GM12878 (cell line): ENCODE results near the gene IFNE. TPM values are rescaled to one million over a fixed set of nuclear protein-coding genes. Genes with fewer than 3 reads are reported as not detected.

Experiments
- ATAC-seq: fragments of 200-7000 bp; cut with Tn5 transposase; 3 replicates; pipeline ENCODE4 v1.9.1; 2020; ENCODE audit warnings: mild to moderate bottlenecking, moderate library complexity
- BruUV-seq: library from RNA; stranded (reverse); fragments of 400-500 nt; replicated peaks from 2 replicates; lab custom pipeline; 2021; lab: Mats Ljungman, UMichigan
- CTCF ChIA-PET: fragments of 300-600 bp; sonication (Branson Sonifier 250); formaldehyde crosslinking; extraction: SDS; loops from one replicate; lab custom pipeline; 2021; ENCODE audit warnings: inconsistent platforms; lab: Yijun Ruan, JAX
- POLR2A ChIA-PET: fragments of 350-600 bp; formaldehyde crosslinking; extraction: SDS; loops from one replicate; lab custom pipeline; 2021; ENCODE audit warnings: inconsistent platforms; lab: Charles Lee
- RAD21 ChIA-PET: fragments of 300-600 bp; sonication (Branson Sonifier 250); formaldehyde crosslinking; loops from one replicate; lab custom pipeline; 2023; ENCODE audit warnings: antibody characterized with exemption; ENCODE audit not compliant: unreplicated experiment; lab: Charles Lee
- SMC1A ChIA-PET: fragments of 300-600 bp; sonication (Branson Sonifier 250); formaldehyde crosslinking; loops from one replicate; lab custom pipeline; 2023; ENCODE audit not compliant: unreplicated experiment, uncharacterized antibody; lab: Charles Lee
- DNase-seq: peaks from one replicate; pipeline ENCODE4 v3.0.0-alpha.2; 2011; ENCODE audit warnings: low read depth, low spot score
- FAIRE-seq: peaks from 3 replicates; lab custom pipeline; 2011; peaks lifted over from hg19 to GRCh38; lab: Jason Lieb, UNC
- H2AFZ ChIP-seq: 2 replicates; pipeline ENCODE4 v1.6.0; 2011; ENCODE audit warnings: low read depth, low read length, control low read depth; ENCODE audit not compliant: control insufficient read depth
- H3K27ac ChIP-seq: 2 replicates; pipeline ENCODE4 v1.5.1; 2011; ENCODE audit warnings: control low read depth; ENCODE audit not compliant: control insufficient read depth, insufficient read depth
- H3K27me3 ChIP-seq, 2 experiments: replicated peaks in 1 of 2; 2 replicates each; pipeline versions ENCODE4 v1.6.0 to v1.6.1; 2011; ENCODE audit warnings: low read length in 1 of 2; ENCODE audit not compliant: control insufficient read depth in 2 of 2, insufficient read depth in 2 of 2
- H3K36me3 ChIP-seq, 2 experiments: 2 replicates each; pipeline ENCODE4 v1.5.1; 2011; ENCODE audit warnings: low read length in 1 of 2; ENCODE audit not compliant: control insufficient read depth in 2 of 2, insufficient read depth in 2 of 2
- H3K4me1 ChIP-seq: 2 replicates; pipeline ENCODE4 v1.6.1; 2011; ENCODE audit warnings: mild to moderate bottlenecking, low read length, moderate library complexity, mixed read lengths; ENCODE audit not compliant: control insufficient read depth, insufficient read depth
- H3K4me2 ChIP-seq: 2 replicates; pipeline ENCODE4 v1.6.0; 2011; ENCODE audit warnings: control low read depth; ENCODE audit not compliant: control insufficient read depth, insufficient read depth
- H3K4me3 ChIP-seq: fragments of 200-600 bp; sonication (generic); 2 replicates; pipeline ENCODE4 v1.5.1; 2016
- H3K79me2 ChIP-seq: 2 replicates; pipeline ENCODE4 v1.6.0; 2011; ENCODE audit warnings: low read length; ENCODE audit not compliant: control insufficient read depth, insufficient read depth
- H3K9ac ChIP-seq: 2 replicates; pipeline ENCODE4 v1.8.0; 2011; ENCODE audit warnings: low read length, control low read depth, mixed read lengths; ENCODE audit not compliant: control insufficient read depth, insufficient read depth
- H3K9me3 ChIP-seq: replicated peaks from 3 replicates; pipeline ENCODE4 v1.5.1; 2011; ENCODE audit warnings: mild to moderate bottlenecking, low read length; ENCODE audit not compliant: control insufficient read depth, insufficient read depth
- H4K20me1 ChIP-seq: 2 replicates; pipeline ENCODE4 v1.6.0; 2011; ENCODE audit not compliant: control insufficient read depth, insufficient read depth
- DPF2 ChIP-seq: fragments of 450-650 bp; IDR thresholded peaks from 2 replicates; pipeline ENCODE4 v1.6.1; 2017; ENCODE audit warnings: mild to moderate bottlenecking
- ESRRA ChIP-seq: IDR thresholded peaks from 2 replicates; pipeline ENCODE4 v1.6.1; 2012; ENCODE audit warnings: mild to moderate bottlenecking, low read length, improper control_type of control experiment
- ETV6 ChIP-seq, 2 experiments: fragments of 450-650 bp in 1 of 2; IDR thresholded peaks in 1 of 2; conservative IDR thresholded peaks in 1 of 2; 2 replicates each; pipeline ENCODE4 v1.6.1; 2014; ENCODE audit warnings: antibody characterized with exemption in 1 of 2, borderline replicate concordance in 1 of 2, low read depth in 1 of 2, mild to moderate bottlenecking in 1 of 2, moderate library complexity in 1 of 2
- MLLT1 ChIP-seq: fragments of 450-650 bp; IDR thresholded peaks from 2 replicates; pipeline ENCODE4 v1.6.1; 2016; ENCODE audit warnings: mild to moderate bottlenecking
- POLR2AphosphoS2 ChIP-seq: IDR thresholded peaks from 2 replicates; pipeline ENCODE4 v1.6.1; 2011; ENCODE audit warnings: low read depth, mild to moderate bottlenecking, low read length, improper control_type of control experiment, moderate library complexity
- RUNX3 ChIP-seq: IDR thresholded peaks from 2 replicates; pipeline ENCODE4 v1.6.1; 2012; ENCODE audit warnings: low read length, inconsistent platforms
- ZBED1 ChIP-seq: IDR thresholded peaks from 2 replicates; pipeline ENCODE4 v1.6.1; 2016; ENCODE audit warnings: borderline replicate concordance
- WGBS: methylation state at CpG from one replicate; pipeline ENCODE4 v1.1.6; 2016; ENCODE audit warnings: low lambda C conversion rate; ENCODE audit not compliant: insufficient replicate concordance, insufficient coverage; ENCODE audit errors: missing lambda C conversion rate; 5-methylcytosine and 5-hydroxymethylcytosine counted together
- in situ Hi-C: fragments of 300-500 bp; cut with MboI; formaldehyde crosslinking; loops from 9 replicates; pipeline ENCODE4 v1.14.3; 2018; ENCODE audit warnings: mixed read lengths
- intact Hi-C: fragments of 100-400 bp; cut with micrococcal nuclease; formaldehyde crosslinking; loops from one replicate; pipeline ENCODE4 v1.14.2; 2022; ENCODE audit not compliant: unreplicated experiment
- polyA plus RNA-seq, 11 experiments: library from polyadenylated mRNA; depleted of rRNA in 4 of 11; unstranded in 6 of 11; stranded (reverse) in 5 of 11; fragments of >200 nt; fragmentation: Nextera tagmentation in 4 of 11; fragmentation: Illumina TruSeq in 1 of 11; extraction: Ambion mirVana in 4 of 11; extraction: Trizol in 1 of 11; gene quantifications; 1 replicate in 1 of 11; 2 replicates in 10 of 11; pipeline versions ENCODE4 v1.2.1 to v1.2.3, GENCODE V29; 2011 to 2016; ENCODE audit warnings: inconsistent platforms in 2 of 11, missing spikeins in 2 of 11, low read depth in 1 of 11
- total RNA-seq, 4 experiments: library from RNA; depleted of rRNA in 3 of 4; stranded (reverse); fragments of >200 nt in 3 of 4; fragmentation: Illumina TruSeq in 1 of 4; extraction: Trizol in 1 of 4; gene quantifications; 2 replicates each; pipeline versions ENCODE4 v1.2.1 to v1.2.3, GENCODE V29; 2013 to 2021
- TF ChIP-seq, protein P1 (sequence below): fragments of 450-650 bp; formaldehyde crosslinking; IDR thresholded peaks from 2 replicates; pipeline ENCODE4 v1.4.0; 2020; ENCODE audit warnings: mild to moderate bottlenecking, moderate library complexity

Gene IFNE
- total and polyA plus RNA-seq, 10 of the 15 experiments (the other 5 are each of a cell fraction or from before 2014, with no cell fraction given), result not detected

- H3K4me1 ChIP-seq, result no peaks in the 10 kb centered on the region
- H3K79me2 ChIP-seq, result no peaks in the 10 kb centered on the region
- no peak for ATAC-seq
- 83% methylated on average over 1 of the region's 1 CpG for WGBS
- intact Hi-C loops, result no loop called here
- DNase-seq, result no peak
- CTCF ChIA-PET, result no interaction called here
- SMC1A ChIA-PET, result interaction anchor here (0.6 kb wide), 1 partner anchor 12 kb away, joined by 3 read pairs; no protein-coding TSS in a partner anchor
- in situ Hi-C loops, result no loop called here
- TF ChIP-seq POLR2AphosphoS2 (no peak), ZBED1 (no peak)
- no peaks in the 10 kb centered on the region for H4K20me1 ChIP-seq
- no peak overlapping the region for H3K27ac ChIP-seq
- H3K4me2 ChIP-seq, result no peak overlapping the region
- no peaks in the 10 kb centered on the region for H3K9me3 ChIP-seq
- FAIRE-seq, result no peak
- no peak overlapping the region for H3K9ac ChIP-seq
- RAD21 ChIA-PET, result no interaction called here
- H3K36me3 ChIP-seq, result no peaks in the 10 kb centered on the region
- no TSS peak for BruUV-seq
- H3K4me3 ChIP-seq, result no peak overlapping the region
- POLR2A ChIA-PET, result no interaction called here
- no peaks in the 10 kb centered on the region for H3K27me3 ChIP-seq
- no peak overlapping the region for H2AFZ ChIP-seq
Observed at GRCh38 chr9:21513431-21513830, 31.3 kb upstream of the IFNE start.

- no peaks in the 10 kb centered on the region for H3K79me2 ChIP-seq
- BruUV-seq, result no TSS peak
- SMC1A ChIA-PET, result no interaction called here
- H3K27ac ChIP-seq, result no peak overlapping the region
- no peak for TF ChIP-seq RUNX3
- TF ChIP-seq ZBED1, result no peak
- TF ChIP-seq DPF2, result no peak
- TF ChIP-seq MLLT1, result no peak
- TF ChIP-seq, protein P1, sequence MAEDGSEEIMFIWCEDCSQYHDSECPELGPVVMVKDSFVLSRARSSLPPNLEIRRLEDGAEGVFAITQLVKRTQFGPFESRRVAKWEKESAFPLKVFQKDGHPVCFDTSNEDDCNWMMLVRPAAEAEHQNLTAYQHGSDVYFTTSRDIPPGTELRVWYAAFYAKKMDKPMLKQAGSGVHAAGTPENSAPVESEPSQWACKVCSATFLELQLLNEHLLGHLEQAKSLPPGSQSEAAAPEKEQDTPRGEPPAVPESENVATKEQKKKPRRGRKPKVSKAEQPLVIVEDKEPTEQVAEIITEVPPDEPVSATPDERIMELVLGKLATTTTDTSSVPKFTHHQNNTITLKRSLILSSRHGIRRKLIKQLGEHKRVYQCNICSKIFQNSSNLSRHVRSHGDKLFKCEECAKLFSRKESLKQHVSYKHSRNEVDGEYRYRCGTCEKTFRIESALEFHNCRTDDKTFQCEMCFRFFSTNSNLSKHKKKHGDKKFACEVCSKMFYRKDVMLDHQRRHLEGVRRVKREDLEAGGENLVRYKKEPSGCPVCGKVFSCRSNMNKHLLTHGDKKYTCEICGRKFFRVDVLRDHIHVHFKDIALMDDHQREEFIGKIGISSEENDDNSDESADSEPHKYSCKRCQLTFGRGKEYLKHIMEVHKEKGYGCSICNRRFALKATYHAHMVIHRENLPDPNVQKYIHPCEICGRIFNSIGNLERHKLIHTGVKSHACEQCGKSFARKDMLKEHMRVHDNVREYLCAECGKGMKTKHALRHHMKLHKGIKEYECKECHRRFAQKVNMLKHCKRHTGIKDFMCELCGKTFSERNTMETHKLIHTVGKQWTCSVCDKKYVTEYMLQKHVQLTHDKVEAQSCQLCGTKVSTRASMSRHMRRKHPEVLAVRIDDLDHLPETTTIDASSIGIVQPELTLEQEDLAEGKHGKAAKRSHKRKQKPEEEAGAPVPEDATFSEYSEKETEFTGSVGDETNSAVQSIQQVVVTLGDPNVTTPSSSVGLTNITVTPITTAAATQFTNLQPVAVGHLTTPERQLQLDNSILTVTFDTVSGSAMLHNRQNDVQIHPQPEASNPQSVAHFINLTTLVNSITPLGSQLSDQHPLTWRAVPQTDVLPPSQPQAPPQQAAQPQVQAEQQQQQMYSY (CRISPR knock-in tag), result no peak
- TF ChIP-seq ESRRA, result no peak
- no peak for TF ChIP-seq ETV6 (conservative IDR thresholded peaks at IDR 0.05 in 1 of 2, IDR thresholded peaks at IDR 0.05 in 1 of 2; ENCODE audit: borderline replicate concordance in 1 of 2, low read depth in 1 of 2)
- no peak for FAIRE-seq
- POLR2A ChIA-PET, result interaction anchor here (0.6 kb wide), 1 partner anchor 1585 kb away, joined by 3 read pairs; no protein-coding TSS in a partner anchor
- no peaks in the 10 kb centered on the region for H3K9me3 ChIP-seq
- no peak for DNase-seq
- intact Hi-C loops (no loop called here), in situ Hi-C loops (no loop called here)
- H2AFZ ChIP-seq, result no peak overlapping the region
- 0% methylated on average over 1 of the region's 1 CpG for WGBS
- no peaks in the 10 kb centered on the region for H3K27me3 ChIP-seq
- no peak for ATAC-seq
- H3K4me2 ChIP-seq, result no peak overlapping the region
- no peak overlapping the region for H3K9ac ChIP-seq
- no peaks in the 10 kb centered on the region for H3K36me3 ChIP-seq
- RAD21 ChIA-PET, result interaction anchor here (1.3 to 1.6 kb wide), 2 partner anchors 185 to 193 kb away, joined by 5 to 6 read pairs; no protein-coding TSS in a partner anchor
- no peaks in the 10 kb centered on the region for H4K20me1 ChIP-seq
- H3K4me1 ChIP-seq, result no peaks in the 10 kb centered on the region
- no peak overlapping the region for H3K4me3 ChIP-seq
- CTCF ChIA-PET, result interaction anchor here (1.6 kb wide), 1 partner anchor 45 kb away, joined by 4 read pairs; no protein-coding TSS in a partner anchor
Observed at GRCh38 chr9:21510806-21511205, 28.7 kb upstream of the IFNE start.
